ENCODE measurements around the gene UPP1.

UPP1 gene

GRCh38 chr7:48087349-48087748 is 1.7 kb upstream of the UPP1 start:
- DNase-seq = no peak

GRCh38 chr7:48088559-48089045 is 463 bp upstream of the UPP1 start:
- no peak for DNase-seq

- DNase-seq = no peak
Observed at GRCh38 chr7:48090095-48090805, 1.2 kb downstream of the UPP1 start.

- DNase-seq = no peak
Observed at GRCh38 chr7:48091506-48092433, 2.7 kb downstream of the UPP1 start.

- DNase-seq = no peak
Observed at GRCh38 chr7:48094861-48095293, 5.8 kb downstream of the UPP1 start.

GRCh38 chr7:48096273-48096672 is 7.2 kb downstream of the UPP1 start:
- DNase-seq = no peak

GRCh38 chr7:48097521-48098231 is 8.6 kb downstream of the UPP1 start:
- DNase-seq = no peak

- DNase-seq = no peak
Observed at GRCh38 chr7:48098846-48099245, 9.8 kb downstream of the UPP1 start.

- no peak for DNase-seq
Observed at GRCh38 chr7:48099781-48100180, 10.7 kb downstream of the UPP1 start.

- no peak for DNase-seq
Observed at GRCh38 chr7:48101352-48101751, 12.3 kb downstream of the UPP1 start.

- DNase-seq = no peak
Observed at GRCh38 chr7:48101968-48102367, 12.9 kb downstream of the UPP1 start.

GRCh38 chr7:48102530-48102929 is 13.5 kb downstream of the UPP1 start:
- DNase-seq = no peak

- DNase-seq = no peak
Observed at GRCh38 chr7:48105045-48105444, 16.0 kb downstream of the UPP1 start.

- no peak for DNase-seq
Observed at GRCh38 chr7:48106906-48107659, 18.0 kb downstream of the UPP1 start.

GRCh38 chr7:48107926-48108472 is 18.9 kb downstream of the UPP1 start:
- DNase-seq = no peak

GRCh38 chr7:48108959-48109847 is 20.1 kb downstream of the UPP1 start:
- no peak for DNase-seq

- DNase-seq = peak; percentile 7 to 25
Observed at GRCh38 chr7:48109848-48110663, 21.0 kb downstream of the UPP1 start.

GRCh38 chr7:48110868-48111267 is 21.8 kb downstream of the UPP1 start:
- DNase-seq = no peak

GRCh38 chr7:48111596-48111995 is 22.5 kb downstream of the UPP1 start:
- no peak for DNase-seq

Measured in NCI-H187 (cell line).